Esophagus muscularis mucosa (tissue), 4 donors: Measurements from ENCODE around the gene PTPRN2.

Source experiments
- EP300 ChIP-seq: sonication (generic); formaldehyde crosslinking; IDR thresholded peaks from one replicate; pipeline ENCODE4 v1.6.1; 2017; ENCODE audit warnings: antibody characterized with exemption
- POLR2A ChIP-seq: fragments of 450-650 bp; IDR thresholded peaks from one replicate; pipeline ENCODE4 v1.6.1; 2017; ENCODE audit warnings: antibody characterized with exemption, moderate library complexity, mild to moderate bottlenecking, low read depth
- POLR2AphosphoS5 ChIP-seq, 2 donors: sonication (generic); formaldehyde crosslinking; IDR thresholded peaks; one replicate each; pipeline ENCODE4 v1.6.1; 2017; ENCODE audit warnings: antibody characterized with exemption in 2 of 2
- TF ChIP-seq, protein P1 (sequence below), 3 experiments: fragments of 200-600 bp in 2 of 3; fragments of 450-650 bp in 1 of 3; sonication (generic) in 2 of 3; IDR thresholded peaks; one replicate each; pipeline ENCODE4 v1.5.1; 2017 to 2019; ENCODE audit warnings: antibody characterized with exemption in 3 of 3, mild to moderate bottlenecking in 2 of 3, moderate library complexity in 1 of 3

DNA sequence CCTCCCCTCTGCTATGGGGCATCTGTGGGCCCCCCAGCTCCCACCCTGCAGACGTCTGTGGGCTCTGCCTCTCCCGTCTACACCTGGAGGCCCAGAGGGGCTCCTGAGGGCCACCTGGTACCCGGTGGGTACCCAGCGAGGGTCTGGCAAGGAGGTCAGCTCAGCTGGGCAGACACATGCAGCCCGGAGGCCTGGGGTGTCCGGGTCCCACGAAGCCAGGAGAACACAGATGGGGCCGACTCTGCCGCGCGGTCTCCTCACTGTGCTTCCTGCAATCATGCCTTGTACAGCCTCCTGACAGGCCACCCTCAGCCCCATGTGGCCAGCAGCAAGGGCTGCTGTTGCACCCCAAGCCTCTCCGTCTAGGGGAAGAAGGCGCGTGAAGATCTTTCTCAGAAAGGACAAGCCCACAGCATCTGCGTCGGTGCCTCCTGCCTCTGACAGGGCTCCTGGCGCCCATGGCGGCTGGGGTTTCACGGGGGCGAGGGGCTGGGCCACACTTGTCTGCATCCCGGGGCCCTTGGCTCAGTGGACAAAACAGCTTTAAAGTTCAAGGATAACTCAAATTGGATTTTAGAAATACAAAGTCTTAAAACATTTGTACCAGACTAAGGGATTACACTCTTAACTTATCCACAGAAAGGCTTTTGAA lies 859.5 kb downstream of the PTPRN2 start:
- TF ChIP-seq, protein P1, sequence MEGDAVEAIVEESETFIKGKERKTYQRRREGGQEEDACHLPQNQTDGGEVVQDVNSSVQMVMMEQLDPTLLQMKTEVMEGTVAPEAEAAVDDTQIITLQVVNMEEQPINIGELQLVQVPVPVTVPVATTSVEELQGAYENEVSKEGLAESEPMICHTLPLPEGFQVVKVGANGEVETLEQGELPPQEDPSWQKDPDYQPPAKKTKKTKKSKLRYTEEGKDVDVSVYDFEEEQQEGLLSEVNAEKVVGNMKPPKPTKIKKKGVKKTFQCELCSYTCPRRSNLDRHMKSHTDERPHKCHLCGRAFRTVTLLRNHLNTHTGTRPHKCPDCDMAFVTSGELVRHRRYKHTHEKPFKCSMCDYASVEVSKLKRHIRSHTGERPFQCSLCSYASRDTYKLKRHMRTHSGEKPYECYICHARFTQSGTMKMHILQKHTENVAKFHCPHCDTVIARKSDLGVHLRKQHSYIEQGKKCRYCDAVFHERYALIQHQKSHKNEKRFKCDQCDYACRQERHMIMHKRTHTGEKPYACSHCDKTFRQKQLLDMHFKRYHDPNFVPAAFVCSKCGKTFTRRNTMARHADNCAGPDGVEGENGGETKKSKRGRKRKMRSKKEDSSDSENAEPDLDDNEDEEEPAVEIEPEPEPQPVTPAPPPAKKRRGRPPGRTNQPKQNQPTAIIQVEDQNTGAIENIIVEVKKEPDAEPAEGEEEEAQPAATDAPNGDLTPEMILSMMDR (IDR thresholded peaks at IDR 0.05): no peak
- TF ChIP-seq POLR2A: no peak
- no peak for TF ChIP-seq EP300
- no peak for TF ChIP-seq POLR2AphosphoS5 (IDR thresholded peaks at IDR 0.05)
